Esophagus squamous epithelium (tissue), 5 donors: ENCODE measurements around the gene HSD17B3. TPM values are rescaled to one million over a fixed set of nuclear protein-coding genes. Genes with fewer than 3 reads are reported as not detected.
A peak's percentile ranks its signal among the peaks of the same experiment; 100 is the strongest.
"Not testable (repeated sequence)": the region's sequence is repeated elsewhere in the genome, so short reads cannot be mapped to it uniquely, and the experiment has no call there.

ENCODE experiments used
- DNase-seq: peaks from one replicate; lab custom pipeline; 2025; lab: John Stamatoyannopoulos, UW
- H3K27ac ChIP-seq, 4 donors: fragments of 200-600 bp; sonication (generic); one replicate each; pipeline ENCODE4 v1.5.1; 2016 to 2019; ENCODE audit warnings: mild to moderate bottlenecking in 1 of 4
- H3K27me3 ChIP-seq, 4 donors: fragments of 200-600 bp; sonication (generic); 1 replicate in 3 of 4; 2 replicates in 1 of 4; pipeline versions ENCODE4 v1.5.1 to v1.6.0; 2017 to 2021; ENCODE audit warnings: antibody characterized with exemption in 1 of 4
- H3K36me3 ChIP-seq, 3 donors: fragments of 200-600 bp; sonication (generic); one replicate each; pipeline ENCODE4 v1.5.1; 2016 to 2019
- H3K4me1 ChIP-seq, 3 donors: fragments of 200-600 bp; sonication (generic); one replicate each; pipeline ENCODE4 v1.5.1; 2017 to 2019
- H3K4me3 ChIP-seq, 4 donors: fragments of 200-600 bp; sonication (generic); 1 replicate in 3 of 4; 2 replicates in 1 of 4; pipeline ENCODE4 v1.5.1; 2016 to 2019; ENCODE audit warnings: mild to moderate bottlenecking in 2 of 4, moderate library complexity in 1 of 4
- H3K9me3 ChIP-seq, 3 donors: fragments of 200-600 bp; sonication (generic); one replicate each; pipeline ENCODE4 v1.5.1; 2016 to 2019
- POLR2A ChIP-seq, 4 donors: fragments of 450-650 bp; IDR thresholded peaks; one replicate each; pipeline ENCODE4 v1.6.1; 2017; ENCODE audit warnings: antibody characterized with exemption in 4 of 4, mild to moderate bottlenecking in 4 of 4, moderate library complexity in 3 of 4
- WGBS, 2 donors: methylation state at CpG; one replicate each; pipeline ENCODE4 v1.1.5; 2018; 5-methylcytosine and 5-hydroxymethylcytosine counted together
- intact Hi-C: fragments of 100-400 bp; cut with DNase I; formaldehyde crosslinking; loops from one replicate; pipeline ENCODE4 v1.15.0; 2022
- total RNA-seq, 4 donors: library from RNA; depleted of rRNA; stranded (reverse); fragments of >200 nt; gene quantifications; one replicate each; pipeline ENCODE4 v1.1.0, GENCODE V29; 2016
- TF ChIP-seq, protein P1 (sequence below), 6 experiments: fragments of 450-650 bp in 4 of 6; fragments of 200-600 bp in 2 of 6; sonication (generic) in 2 of 6; IDR thresholded peaks; one replicate each; pipeline ENCODE4 v1.5.1; 2016 to 2019; ENCODE audit warnings: antibody characterized with exemption in 6 of 6, mild to moderate bottlenecking in 4 of 6, moderate library complexity in 4 of 6
- donor health status: DM: yes; HTN: yes; CAD: no.

The HSD17B3 gene
- total RNA-seq, 4 donors from 2014 or later: 0.38 TPM; not detected in 3

DNA sequence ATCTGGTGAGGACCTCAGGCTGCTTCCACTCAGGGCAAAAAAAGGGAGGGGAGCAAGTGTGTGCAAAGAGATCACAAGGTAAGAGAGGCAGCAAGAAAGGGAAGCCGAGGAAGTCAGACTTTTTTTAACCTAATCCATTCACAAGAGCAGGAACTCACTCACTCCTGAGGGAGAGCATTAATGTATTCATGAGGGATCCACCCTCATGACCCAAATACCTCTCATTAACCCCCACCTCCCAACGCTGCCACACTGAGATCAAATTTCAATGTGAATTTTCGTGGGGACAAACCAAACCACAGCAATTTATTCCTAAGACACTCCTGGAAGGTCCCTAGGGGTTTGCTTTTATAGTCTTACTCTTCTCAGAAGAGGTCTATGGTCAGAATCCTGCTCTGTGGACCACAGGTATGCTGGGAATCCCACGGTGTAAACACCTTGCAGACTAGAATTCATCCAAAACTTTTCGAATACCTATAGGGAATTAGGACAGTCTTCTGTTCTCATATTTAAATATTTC, 108.7 kb downstream of the HSD17B3 start:
- H3K27me3 ChIP-seq: peaks cover 0 to 6% (median 0%) of the 10 kb centered on the region in 4 donors
- TF ChIP-seq, protein P1, sequence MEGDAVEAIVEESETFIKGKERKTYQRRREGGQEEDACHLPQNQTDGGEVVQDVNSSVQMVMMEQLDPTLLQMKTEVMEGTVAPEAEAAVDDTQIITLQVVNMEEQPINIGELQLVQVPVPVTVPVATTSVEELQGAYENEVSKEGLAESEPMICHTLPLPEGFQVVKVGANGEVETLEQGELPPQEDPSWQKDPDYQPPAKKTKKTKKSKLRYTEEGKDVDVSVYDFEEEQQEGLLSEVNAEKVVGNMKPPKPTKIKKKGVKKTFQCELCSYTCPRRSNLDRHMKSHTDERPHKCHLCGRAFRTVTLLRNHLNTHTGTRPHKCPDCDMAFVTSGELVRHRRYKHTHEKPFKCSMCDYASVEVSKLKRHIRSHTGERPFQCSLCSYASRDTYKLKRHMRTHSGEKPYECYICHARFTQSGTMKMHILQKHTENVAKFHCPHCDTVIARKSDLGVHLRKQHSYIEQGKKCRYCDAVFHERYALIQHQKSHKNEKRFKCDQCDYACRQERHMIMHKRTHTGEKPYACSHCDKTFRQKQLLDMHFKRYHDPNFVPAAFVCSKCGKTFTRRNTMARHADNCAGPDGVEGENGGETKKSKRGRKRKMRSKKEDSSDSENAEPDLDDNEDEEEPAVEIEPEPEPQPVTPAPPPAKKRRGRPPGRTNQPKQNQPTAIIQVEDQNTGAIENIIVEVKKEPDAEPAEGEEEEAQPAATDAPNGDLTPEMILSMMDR (IDR thresholded peaks at IDR 0.05): no peak
- no peak for TF ChIP-seq POLR2A (IDR thresholded peaks at IDR 0.05)
- peaks cover 0 to 15% (median 11%) of the 10 kb centered on the region in 3 donors for H3K9me3 ChIP-seq
- H3K4me1 ChIP-seq: peaks cover 4 to 9% (median 5%) of the 10 kb centered on the region in 3 donors
- WGBS, 2 donors: 78 to 81% methylated on average over 5 of the region's 5 CpGs
- no peaks in the 10 kb centered on the region for H3K36me3 ChIP-seq
- intact Hi-C loops: no loop called here
- H3K27ac ChIP-seq: no peak overlapping the region
- DNase-seq: no peak
- H3K4me3 ChIP-seq: no peak overlapping the region

DNA sequence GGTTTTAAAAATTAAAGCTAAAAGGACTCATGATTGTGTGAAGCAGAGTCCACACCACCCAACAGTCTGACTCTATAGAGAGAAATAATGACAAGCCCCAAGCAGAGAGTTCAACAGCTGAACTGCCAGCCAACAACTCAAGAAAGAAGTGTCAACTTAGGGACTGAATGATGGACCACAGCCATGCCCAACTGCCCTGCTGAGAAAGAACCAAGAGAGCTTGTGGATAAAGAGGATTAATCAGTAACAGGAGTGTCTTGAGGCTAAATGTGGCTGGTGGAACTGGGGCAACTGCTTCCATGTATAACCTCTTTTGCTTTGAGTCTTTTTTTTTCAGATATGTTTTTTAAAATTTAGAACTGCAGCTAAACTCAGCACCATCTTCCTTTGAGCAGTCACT, 109.3 kb downstream of the HSD17B3 start:
- TF ChIP-seq, protein P1 (IDR thresholded peaks at IDR 0.05): no peak
- no peak for TF ChIP-seq POLR2A (IDR thresholded peaks at IDR 0.05)

DNA sequence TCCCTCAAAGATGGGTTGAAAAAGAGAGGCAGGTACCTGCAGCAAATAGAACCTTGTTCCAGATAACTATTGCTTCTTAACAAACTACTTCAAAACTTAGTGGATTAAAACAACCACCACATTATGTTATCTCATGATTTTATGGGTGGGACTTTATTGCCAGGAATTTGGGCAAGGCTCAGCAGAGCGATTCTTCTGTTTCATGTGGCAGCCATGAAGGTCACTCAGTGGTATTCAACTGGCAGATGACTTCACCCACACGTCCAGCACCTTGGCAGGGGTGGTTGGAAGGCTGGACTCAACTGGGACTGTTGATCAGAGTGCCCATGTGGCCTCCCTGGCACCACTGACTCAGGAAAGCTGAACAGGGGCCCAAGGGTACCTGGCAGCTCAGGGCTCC, 112.0 kb downstream of the HSD17B3 start:
- Histone ChIP-seq H3K4me1 (peaks cover 14 to 36% (median 18%) of the 10 kb centered on the region in 3 donors), H3K36me3 (no peaks in the 10 kb centered on the region), H3K27ac (no peak overlapping the region), H3K4me3 (no peak overlapping the region), H3K27me3 (peaks cover 0 to 3% (median 0%) of the 10 kb centered on the region in 4 donors), H3K9me3 (peaks cover 0 to 15% (median 11%) of the 10 kb centered on the region in 3 donors)
- no peak for TF ChIP-seq POLR2A (IDR thresholded peaks at IDR 0.05)
- TF ChIP-seq, protein P1 (IDR thresholded peaks at IDR 0.05): no peak
- 82 to 91% methylated on average over 1 to 2 of the region's 2 CpGs for WGBS, 2 donors
- DNase-seq: no peak
- intact Hi-C loops: no loop called here

More for the DNA sequence above, 109.3 kb downstream of the HSD17B3 start:
- no peak overlapping the region for H3K27ac ChIP-seq
- no peak overlapping the region for H3K4me3 ChIP-seq
- H3K9me3 ChIP-seq: peaks cover 0 to 15% (median 11%) of the 10 kb centered on the region in 3 donors
- DNase-seq: no peak
- no peaks in the 10 kb centered on the region for H3K36me3 ChIP-seq
- H3K27me3 ChIP-seq: peaks cover 0 to 6% (median 0%) of the 10 kb centered on the region in 4 donors
- H3K4me1 ChIP-seq: peaks cover 4 to 15% (median 6%) of the 10 kb centered on the region in 3 donors
- intact Hi-C loops: no loop called here

DNA sequence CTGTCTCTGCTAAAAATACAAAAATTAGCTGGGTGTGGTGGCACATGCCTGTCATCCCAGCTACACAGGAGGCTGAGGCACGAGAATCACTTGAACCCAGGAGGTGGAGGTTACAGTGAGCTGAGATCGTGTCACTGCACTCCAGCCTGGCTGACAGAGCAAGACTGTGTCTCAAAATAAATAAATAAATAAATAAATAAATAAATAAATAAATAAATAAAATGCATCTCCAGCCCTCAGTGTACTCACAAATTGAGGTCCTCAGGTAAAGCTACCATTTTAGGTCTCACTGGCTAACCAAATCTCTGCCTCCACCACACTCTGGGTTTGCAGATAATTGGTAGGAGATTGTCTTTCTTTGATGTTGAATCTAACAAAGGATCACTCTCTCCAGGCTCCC, 112.4 kb downstream of the HSD17B3 start:
- H3K36me3 ChIP-seq, H3K4me3 ChIP-seq, DNase-seq, intact Hi-C loops, H3K27ac ChIP-seq, H3K27me3 ChIP-seq: not testable (repeated sequence)
- 86 to 92% methylated on average over 2 of the region's 2 CpGs for WGBS, 2 donors
- peaks cover 14 to 36% (median 18%) of the 10 kb centered on the region in 3 donors for H3K4me1 ChIP-seq
- peaks cover 0 to 15% (median 11%) of the 10 kb centered on the region in 3 donors for H3K9me3 ChIP-seq

DNA sequence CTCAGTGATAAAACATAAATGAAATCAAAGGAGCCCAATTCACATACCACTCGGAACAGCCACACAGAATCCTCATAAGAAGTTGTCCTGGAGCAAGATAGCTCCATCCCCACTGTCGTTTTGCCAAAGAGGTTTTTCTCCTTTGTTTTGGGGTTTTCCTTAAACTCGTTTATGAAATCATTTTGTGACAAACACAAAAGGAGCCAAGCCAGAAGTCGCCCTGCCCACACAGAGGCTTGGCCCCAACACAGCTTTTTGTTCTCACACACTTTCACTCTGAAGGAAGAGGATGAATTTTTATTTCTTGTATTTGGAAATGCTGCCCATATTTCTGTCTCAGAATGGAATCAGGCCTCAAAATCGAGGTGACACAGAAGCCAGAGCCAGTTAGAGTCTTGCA, 113.4 kb downstream of the HSD17B3 start:
- Histone ChIP-seq H3K27ac (peak overlapping the region in 1 of 4 donors; percentile 47), H3K4me3 (no peak overlapping the region), H3K36me3 (no peaks in the 10 kb centered on the region), H3K4me1 (peaks cover 14 to 36% (median 18%) of the 10 kb centered on the region in 3 donors), H3K9me3 (peaks cover 0 to 15% (median 11%) of the 10 kb centered on the region in 3 donors), H3K27me3 (peaks cover 0 to 17% (median 0%) of the 10 kb centered on the region in 4 donors)
- TF ChIP-seq, protein P1 (IDR thresholded peaks at IDR 0.05): no peak
- no peak for TF ChIP-seq POLR2A (IDR thresholded peaks at IDR 0.05)
- 29 to 34% methylated on average over 5 of the region's 5 CpGs for WGBS, 2 donors
- no peak for DNase-seq
- intact Hi-C loops: no loop called here
